ENCODE results near the gene MARCKS.

DNA sequence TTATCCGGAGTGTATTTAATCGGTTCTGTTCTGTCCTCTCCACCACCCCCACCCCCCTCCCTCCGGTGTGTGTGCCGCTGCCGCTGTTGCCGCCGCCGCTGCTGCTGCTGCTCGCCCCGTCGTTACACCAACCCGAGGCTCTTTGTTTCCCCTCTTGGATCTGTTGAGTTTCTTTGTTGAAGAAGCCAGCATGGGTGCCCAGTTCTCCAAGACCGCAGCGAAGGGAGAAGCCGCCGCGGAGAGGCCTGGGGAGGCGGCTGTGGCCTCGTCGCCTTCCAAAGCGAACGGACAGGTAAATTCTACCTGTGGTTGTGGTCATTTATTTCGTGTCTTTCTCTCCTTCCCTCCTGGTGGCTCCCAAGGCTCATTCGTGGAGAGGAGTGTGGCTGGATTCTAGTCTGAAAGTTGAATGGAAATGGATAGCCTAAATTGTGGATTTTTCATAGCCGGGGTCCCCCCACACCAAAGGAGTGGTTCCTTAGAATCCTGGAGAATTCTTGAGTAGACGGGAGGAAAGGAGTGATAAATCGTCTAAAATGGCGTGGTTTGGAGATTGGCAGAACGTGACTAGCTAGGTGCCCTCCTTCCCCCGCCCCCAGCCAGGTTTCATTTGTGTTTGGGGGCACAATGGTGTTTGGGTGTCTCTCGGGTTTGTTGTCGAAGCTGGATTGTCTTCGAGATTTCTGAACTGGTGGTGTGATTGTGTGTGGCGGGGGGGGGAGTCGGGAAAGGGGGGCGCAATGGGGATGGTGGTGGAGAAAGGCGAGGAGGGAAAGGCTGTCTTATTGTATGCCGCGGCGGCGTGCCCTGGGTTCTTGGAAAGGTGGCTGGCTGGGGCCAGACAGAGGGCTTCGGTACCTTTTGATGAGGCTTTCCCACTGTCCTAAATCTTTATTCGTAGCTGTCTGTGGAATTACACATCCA lies 673 bp downstream of the MARCKS start:
- TF ChIP-seq, protein P1, sequence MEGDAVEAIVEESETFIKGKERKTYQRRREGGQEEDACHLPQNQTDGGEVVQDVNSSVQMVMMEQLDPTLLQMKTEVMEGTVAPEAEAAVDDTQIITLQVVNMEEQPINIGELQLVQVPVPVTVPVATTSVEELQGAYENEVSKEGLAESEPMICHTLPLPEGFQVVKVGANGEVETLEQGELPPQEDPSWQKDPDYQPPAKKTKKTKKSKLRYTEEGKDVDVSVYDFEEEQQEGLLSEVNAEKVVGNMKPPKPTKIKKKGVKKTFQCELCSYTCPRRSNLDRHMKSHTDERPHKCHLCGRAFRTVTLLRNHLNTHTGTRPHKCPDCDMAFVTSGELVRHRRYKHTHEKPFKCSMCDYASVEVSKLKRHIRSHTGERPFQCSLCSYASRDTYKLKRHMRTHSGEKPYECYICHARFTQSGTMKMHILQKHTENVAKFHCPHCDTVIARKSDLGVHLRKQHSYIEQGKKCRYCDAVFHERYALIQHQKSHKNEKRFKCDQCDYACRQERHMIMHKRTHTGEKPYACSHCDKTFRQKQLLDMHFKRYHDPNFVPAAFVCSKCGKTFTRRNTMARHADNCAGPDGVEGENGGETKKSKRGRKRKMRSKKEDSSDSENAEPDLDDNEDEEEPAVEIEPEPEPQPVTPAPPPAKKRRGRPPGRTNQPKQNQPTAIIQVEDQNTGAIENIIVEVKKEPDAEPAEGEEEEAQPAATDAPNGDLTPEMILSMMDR (IDR thresholded peaks at IDR 0.05): no peak
- TF ChIP-seq POLR2AphosphoS5 (IDR thresholded peaks at IDR 0.05; ENCODE audit: low read depth, low read length) (no peak), SIN3A (IDR thresholded peaks at IDR 0.05; ENCODE audit: borderline replicate concordance, insufficient read depth, low read depth, low read length) (no peak; the same call in 1 of the 2 replicates)

Data from Panc1 (cell line).